GM19035 (cell line): ENCODE results near the gene TRABD2B.

Experiments
- ATAC-seq: cut with Tn5 transposase; IDR thresholded peaks from one replicate; pipeline ENCODE4 v1.9.1; 2021; ENCODE audit not compliant: unreplicated experiment

Gene TRABD2B

GRCh38 chr1:47938520-47938919, 58.7 kb downstream of the TRABD2B start:
- no peak for ATAC-seq

DNA sequence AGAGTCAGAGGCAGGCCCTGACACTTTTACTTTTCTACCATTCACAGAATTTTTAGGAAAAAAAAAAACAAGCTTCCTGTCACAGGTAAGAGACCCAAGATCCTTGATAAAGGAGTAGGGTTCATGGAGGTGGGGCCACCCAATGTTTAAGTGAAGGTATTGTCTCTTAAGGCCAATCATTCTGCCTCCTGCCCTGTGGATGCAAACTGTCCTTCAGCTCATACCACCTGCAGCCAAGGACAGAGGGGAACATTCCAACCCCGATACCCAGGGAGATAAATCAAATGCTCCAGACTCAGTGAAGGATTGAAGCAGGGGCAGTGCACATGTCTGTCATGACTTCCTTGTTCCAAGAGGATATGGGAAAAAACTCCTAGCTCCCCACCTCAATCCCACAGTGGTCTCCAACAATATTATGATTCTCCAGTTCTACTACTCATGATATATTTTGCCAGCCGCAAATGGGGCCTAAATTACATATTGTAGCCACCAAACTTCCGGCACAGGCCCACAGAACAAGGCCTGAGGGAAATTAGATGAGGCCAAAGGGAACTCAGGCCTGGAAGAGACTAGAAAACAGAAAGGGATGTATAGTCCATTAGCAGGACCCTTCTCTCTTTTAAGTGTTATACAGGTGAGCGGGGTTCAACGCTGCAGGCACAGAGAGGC, 59.5 kb downstream of the TRABD2B start:
- ATAC-seq, result no peak

DNA sequence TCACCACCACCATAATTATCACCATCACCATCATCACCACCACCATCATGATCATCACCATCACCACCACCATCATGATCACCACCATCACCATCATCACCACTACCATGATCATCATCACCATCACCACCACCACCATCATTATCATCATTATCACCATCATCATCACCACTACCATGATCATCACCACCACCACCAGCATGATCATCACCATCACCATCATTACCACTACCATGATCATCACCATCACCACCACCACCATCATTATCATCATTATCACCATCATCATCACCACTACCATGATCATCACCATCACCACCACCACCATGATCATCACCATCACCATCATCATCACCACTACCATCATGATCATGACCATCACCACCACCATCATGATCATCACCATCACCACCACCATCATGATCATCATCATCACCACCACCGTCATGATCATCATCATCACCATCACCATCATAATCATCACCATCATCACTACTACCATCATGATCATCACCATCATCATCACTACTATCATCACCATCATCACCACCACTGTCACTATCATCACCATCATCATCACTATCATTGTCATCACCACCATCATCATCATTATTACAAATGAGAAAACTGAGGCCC, 60.2 kb downstream of the TRABD2B start:
- no peak for ATAC-seq

DNA sequence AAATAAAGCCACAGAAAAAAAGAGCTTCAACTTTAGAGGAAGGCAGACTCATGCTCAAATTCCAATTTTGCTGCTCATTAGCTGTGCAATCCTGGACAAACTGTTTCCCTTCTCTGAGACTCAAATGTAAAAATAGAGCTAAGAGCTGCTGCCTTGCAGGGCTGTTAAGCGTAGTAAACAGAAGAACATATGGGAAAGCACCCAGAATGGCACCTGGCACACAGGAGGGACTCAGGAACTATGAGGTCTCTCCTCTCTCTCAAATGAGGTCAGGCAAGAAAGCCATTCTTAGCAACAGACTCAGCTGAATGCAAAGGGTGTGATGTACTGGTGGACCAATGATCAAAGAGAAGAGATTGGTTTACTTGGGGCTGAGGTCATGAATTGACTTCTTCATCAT, 61.3 kb downstream of the TRABD2B start:
- ATAC-seq, result no peak

DNA sequence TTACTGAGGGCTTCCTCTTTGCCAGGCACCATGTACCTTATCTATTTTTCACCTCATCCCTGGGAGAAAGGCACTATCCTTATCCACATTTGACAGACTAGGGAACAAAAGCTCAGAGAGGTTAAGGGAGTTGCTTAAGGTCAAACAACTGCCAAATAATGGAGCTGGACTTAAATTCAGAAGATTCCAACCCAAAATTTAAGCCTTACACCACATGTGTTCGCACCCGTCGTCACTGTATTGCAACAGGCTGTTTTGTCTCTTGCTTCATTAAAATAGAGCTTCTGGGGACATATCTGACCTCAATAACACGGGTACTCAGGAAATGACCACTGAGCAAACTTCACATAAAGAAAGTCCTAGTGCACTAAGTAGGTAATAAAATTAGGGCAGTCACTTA, 62.0 kb downstream of the TRABD2B start:
- no peak for ATAC-seq

DNA sequence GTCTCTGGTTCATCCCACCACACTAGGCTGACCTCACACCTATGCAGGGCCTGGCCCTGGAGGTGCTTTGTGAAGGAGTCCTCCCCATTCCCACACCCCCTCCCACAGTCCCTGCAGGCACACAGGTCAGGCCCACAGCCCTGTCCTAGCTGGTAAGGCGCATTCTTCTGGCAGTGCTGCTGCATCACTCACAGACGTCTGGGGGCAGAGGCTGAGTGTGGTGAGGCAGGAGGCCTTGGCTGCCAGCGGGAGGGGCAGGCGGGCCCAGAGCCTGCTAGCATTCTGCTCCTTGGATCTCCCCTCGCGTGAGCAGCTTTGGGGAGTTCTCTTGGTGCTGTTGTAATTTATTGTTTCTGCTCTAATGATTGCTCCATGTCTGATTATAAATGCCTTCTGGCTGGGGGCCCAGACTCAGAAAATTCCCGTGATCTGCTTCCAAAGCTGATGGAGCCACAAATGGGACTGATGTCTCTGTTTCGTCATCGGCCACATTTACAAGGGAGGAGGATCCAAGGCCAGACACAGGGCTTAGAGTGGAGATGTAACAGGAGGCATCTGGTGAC, 62.9 kb downstream of the TRABD2B start:
- ATAC-seq, result no peak

DNA sequence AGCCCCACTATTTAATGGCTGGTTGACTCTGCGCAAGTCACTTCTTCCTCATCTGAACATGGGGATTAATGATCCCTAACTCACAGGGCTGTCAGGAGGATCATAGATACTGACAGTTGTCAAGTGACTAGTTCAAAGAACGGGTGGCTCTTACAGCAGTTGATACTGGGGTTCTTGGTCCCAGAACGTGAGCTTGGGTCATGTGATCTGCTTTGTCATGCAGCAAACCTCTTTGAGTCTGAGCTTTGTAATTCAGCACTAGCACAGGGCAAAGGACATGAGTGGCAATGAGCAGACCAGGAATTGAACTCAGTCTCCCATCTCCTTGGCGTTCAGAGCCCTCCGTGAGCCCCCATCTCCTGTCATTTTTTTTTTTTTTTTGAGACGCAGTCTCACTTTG, 64.4 kb downstream of the TRABD2B start:
- no peak for ATAC-seq

GRCh38 chr1:47931395-47931794, 65.8 kb downstream of the TRABD2B start:
- ATAC-seq, result no peak

- ATAC-seq, result no peak
Measured at GRCh38 chr1:47930210-47930840, 66.9 kb downstream of the TRABD2B start.

GRCh38 chr1:47927165-47927564, 70.0 kb downstream of the TRABD2B start:
- no peak for ATAC-seq

- ATAC-seq, result no peak
Measured at GRCh38 chr1:47926461-47926999, 70.7 kb downstream of the TRABD2B start.

GRCh38 chr1:47924270-47925048, 72.7 kb downstream of the TRABD2B start:
- ATAC-seq, result no peak

- no peak for ATAC-seq
Measured at GRCh38 chr1:47921935-47922415, 75.2 kb downstream of the TRABD2B start.

DNA sequence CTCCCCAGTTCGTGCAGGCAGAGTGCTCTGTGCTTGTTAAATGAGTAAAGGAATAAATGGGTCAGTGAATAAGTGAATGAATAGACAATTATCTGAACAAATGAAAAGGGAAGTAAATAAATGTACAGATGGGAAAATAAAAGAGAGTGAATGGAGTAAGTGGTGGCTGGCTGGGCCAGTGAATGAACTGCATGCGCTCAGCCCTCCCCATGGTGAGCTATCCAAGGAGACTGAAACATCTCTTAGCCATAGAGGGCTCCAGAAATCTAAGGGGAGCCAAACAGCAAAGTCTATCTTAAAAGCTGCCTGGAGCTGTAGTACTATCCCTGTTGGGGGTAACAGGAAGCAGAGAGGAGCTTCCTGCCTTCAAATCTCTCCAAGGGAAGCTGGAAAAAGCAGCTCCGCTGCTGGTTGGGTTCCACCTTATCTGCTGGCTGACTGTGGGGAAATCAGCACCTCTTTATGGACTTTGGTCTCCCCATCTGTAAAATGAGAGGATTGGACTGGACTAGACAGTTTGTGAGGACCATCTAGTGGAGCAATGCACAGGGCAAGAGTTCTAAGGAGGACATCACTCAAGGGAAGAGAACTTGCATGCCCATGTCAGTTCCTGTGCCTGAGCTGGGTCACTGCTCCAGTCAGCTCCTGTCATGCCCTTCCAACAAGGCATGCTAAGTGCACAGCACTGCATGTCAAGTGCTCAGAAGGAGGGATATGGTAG, 77.9 kb downstream of the TRABD2B start:
- ATAC-seq, result no peak

DNA sequence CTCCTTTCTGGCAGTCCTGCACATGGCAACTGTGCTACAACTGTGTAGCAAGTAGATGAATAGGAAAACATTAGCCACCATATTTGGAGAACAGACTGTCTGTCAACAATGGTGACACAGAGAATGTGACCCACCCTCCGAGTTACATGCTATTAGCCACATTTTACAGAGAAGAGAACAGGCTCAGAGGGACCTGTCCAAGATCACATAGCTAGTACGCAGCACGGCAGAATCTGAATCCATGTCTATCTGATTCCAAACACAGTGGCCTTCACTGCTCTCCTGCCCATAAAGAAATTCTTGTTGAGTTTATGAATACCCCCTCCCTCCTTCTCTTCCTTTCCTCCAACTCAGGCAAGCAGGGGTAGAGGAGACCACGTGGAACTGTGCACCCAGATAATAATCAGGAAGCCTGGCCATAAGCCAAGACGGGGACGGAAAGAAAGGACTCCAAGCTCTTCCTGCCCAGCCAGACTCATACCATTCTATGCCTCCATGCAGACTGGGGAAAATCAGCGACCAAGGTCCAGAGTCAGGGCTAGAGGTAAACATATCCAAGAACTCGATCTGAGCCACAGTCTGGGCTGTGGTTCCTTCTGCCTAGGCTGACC, 78.8 kb downstream of the TRABD2B start:
- no peak for ATAC-seq

- ATAC-seq, result no peak
Measured at GRCh38 chr1:47917687-47918086, 79.5 kb downstream of the TRABD2B start.

DNA sequence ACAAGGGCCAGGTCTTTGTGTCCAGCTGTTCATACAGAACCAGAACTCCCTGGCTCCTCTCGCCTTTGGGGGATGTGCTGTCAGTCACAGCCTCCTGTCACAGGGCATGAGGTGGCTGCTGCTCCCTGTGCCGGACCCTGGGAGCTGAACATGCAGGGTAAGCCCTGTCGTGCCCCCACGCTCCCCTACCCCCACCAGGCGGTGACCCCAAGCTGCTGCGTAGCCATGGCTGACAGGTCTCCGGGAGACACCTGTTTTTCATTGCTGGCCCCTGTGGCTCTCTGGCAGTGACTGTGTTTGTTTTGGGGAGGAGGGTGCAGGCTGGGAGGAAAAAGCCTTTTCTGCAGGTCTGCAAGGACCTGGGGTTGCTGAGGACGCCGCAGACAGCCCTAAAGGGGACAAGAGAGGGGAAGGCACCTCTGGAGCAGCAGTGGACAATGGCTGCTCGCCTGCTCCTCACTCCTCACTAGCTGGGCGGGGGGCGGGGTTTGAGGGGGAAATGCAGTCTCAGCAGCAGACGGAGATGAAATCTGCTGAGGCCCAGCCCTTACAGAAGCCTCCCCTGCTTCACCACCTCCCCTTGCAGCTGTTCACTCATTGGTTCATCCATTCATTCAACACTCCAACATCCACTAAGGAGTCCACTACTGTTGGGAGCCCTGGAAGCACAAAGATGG, 81.4 kb downstream of the TRABD2B start:
- no peak for ATAC-seq

DNA sequence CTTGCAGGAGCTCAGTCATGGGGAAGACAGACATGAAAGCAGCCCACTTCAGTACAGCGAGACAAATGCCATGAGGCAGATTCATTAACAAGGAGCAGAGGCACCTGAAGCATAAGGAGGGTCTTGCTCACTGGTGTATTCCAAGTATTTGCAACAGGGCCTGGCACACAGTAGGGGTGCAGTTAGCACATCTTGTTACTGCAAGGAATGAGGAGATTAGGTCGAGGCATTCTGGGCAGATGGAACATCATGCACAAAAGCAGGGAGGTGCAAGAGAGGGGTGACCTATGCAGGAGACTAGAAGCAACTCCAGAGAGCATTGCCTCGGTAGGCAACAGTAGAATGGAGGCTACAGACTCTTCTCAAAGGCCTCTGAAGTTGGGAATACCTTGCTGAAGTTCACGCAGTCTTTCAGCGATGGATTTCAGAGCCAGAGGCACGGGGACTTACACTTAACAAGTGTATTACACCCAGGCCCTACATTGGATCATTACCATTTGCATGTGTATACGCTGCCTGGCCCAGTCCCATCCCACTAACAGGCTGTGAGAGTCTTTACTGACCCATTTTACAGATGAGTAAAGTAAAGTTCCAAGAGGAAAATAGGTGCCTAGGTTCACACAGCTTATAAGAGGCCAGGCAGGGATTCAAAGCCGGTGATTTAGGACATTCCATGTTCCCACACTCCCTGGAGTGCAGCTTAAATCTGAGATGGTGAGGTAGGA, 82.1 kb downstream of the TRABD2B start:
- no peak for ATAC-seq
